C4-2B (cell line): ENCODE data around the gene PLEKHO2.
"Not testable (repeated sequence)": the region's sequence is repeated elsewhere in the genome, so short reads cannot be mapped to it uniquely, and the experiment has no call there.

ENCODE experiments used
- H3K27ac ChIP-seq: fragments of 450-650 bp; 2 replicates; pipeline ENCODE4 v1.5.1; 2017
- CTCF ChIP-seq: fragments of 450-650 bp; conservative IDR thresholded peaks from 2 replicates; pipeline ENCODE4 v1.5.1; 2017; ENCODE audit warnings: mild to moderate bottlenecking
- ZFX ChIP-seq: fragments of 450-650 bp; IDR thresholded peaks from 2 replicates; pipeline ENCODE4 v1.6.1; 2017

Gene PLEKHO2

GRCh38 chr15:64841344-64842095, at the start of gene PLEKHO2:
TSS of gene PLEKHO2 (plus strand) at chr15:64841915. CDS start at chr15:64842017, 102 bp downstream.
- TF ChIP-seq CTCF (no peak), ZFX (no peak)
- H3K27ac ChIP-seq, result peak within 1 kb of the TSS; percentile 66

- TF ChIP-seq ZFX (no peak), CTCF (no peak)
- H3K27ac ChIP-seq, result no peak overlapping the region
These were observed 49.4 kb upstream of the PLEKHO2 start for GRCh38 chr15:64792282-64792681.

GRCh38 chr15:64795299-64795698, 46.4 kb upstream of the PLEKHO2 start:
- not testable (repeated sequence) for H3K27ac ChIP-seq

- H3K27ac ChIP-seq, result not testable (repeated sequence)
These were observed 45.8 kb upstream of the PLEKHO2 start for GRCh38 chr15:64795921-64796320.

- H3K27ac ChIP-seq, result not testable (repeated sequence)
These were observed 42.8 kb upstream of the PLEKHO2 start for GRCh38 chr15:64798905-64799304.

GRCh38 chr15:64800476-64800875, 41.2 kb upstream of the PLEKHO2 start:
- TF ChIP-seq CTCF (no peak), ZFX (no peak)
- no peak overlapping the region for H3K27ac ChIP-seq

- TF ChIP-seq ZFX (no peak), CTCF (no peak)
- H3K27ac ChIP-seq, result no peak overlapping the region
These were observed 38.2 kb upstream of the PLEKHO2 start for GRCh38 chr15:64803526-64803925.

- TF ChIP-seq CTCF, result no peak
- no peak overlapping the region for H3K27ac ChIP-seq
These were observed 37.1 kb upstream of the PLEKHO2 start for GRCh38 chr15:64804619-64805018.

GRCh38 chr15:64806509-64806908, 35.2 kb upstream of the PLEKHO2 start:
- TF ChIP-seq CTCF, result no peak
- H3K27ac ChIP-seq, result no peak overlapping the region
